ENCODE results near the gene ZNF423. TPM values are rescaled to one million over a fixed set of nuclear protein-coding genes. Genes with fewer than 3 reads are reported as not detected.

Gene ZNF423
- total RNA-seq, 3 donors from 2014 or later (not counting 1 experiment from before 2014, with no cell fraction given): not detected

DNA sequence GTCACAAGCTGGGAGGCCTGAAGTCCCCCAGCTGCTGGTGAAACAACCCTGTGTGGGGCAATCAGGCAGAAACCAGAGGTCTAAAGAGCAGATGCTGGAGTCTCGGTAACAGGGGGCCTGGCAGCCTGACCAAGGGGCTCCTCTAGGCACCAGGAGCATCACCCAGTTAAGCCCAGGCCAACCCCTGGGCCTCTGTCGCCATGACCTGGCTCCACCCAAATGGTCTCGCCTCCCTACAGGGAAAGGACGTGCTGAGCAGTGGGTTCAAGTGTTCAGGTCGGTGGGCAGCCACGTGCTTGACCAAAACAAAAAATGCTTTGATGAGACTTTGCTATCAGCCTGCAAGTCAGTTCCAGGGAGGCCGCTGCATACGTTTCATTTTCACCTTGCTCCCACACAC, 240.3 kb downstream of the ZNF423 start:
- TF ChIP-seq, protein P1, sequence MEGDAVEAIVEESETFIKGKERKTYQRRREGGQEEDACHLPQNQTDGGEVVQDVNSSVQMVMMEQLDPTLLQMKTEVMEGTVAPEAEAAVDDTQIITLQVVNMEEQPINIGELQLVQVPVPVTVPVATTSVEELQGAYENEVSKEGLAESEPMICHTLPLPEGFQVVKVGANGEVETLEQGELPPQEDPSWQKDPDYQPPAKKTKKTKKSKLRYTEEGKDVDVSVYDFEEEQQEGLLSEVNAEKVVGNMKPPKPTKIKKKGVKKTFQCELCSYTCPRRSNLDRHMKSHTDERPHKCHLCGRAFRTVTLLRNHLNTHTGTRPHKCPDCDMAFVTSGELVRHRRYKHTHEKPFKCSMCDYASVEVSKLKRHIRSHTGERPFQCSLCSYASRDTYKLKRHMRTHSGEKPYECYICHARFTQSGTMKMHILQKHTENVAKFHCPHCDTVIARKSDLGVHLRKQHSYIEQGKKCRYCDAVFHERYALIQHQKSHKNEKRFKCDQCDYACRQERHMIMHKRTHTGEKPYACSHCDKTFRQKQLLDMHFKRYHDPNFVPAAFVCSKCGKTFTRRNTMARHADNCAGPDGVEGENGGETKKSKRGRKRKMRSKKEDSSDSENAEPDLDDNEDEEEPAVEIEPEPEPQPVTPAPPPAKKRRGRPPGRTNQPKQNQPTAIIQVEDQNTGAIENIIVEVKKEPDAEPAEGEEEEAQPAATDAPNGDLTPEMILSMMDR (IDR thresholded peaks at IDR 0.05): no peak
- ATAC-seq: no peak
- Histone ChIP-seq H3K27ac (ENCODE audit: low read length) (no peak overlapping the region), H3K4me1 (ENCODE audit: control insufficient read depth, insufficient read depth, low read length) (no peaks in the 10 kb centered on the region), H3K27me3 (ENCODE audit: control insufficient read depth, insufficient read depth, low read length) (no peaks in the 10 kb centered on the region), H3K9me3 (ENCODE audit: control insufficient read depth, insufficient read depth, low read length) (no peaks in the 10 kb centered on the region), H3K4me3 (ENCODE audit: low read length) (no peak overlapping the region), H3K36me3 (ENCODE audit: control insufficient read depth, insufficient read depth, low read length) (no peaks in the 10 kb centered on the region)
- H3K4me3 Mint-ChIP-seq: no peak overlapping the region
- no peak overlapping the region for H3K27ac Mint-ChIP-seq
- no peaks in the 10 kb centered on the region for H3K4me1 Mint-ChIP-seq
- H3K36me3 Mint-ChIP-seq: no peaks in the 10 kb centered on the region
- intact Hi-C loops (cut with micrococcal nuclease): no loop called here
- DNase-seq: peak in 1 of 2 donors; percentile 7
- WGBS (ENCODE audit: insufficient coverage): 82% methylated on average over 8 of the region's 8 CpGs
- H3K9me3 Mint-ChIP-seq: no peaks in the 10 kb centered on the region
- H3K27me3 Mint-ChIP-seq (ENCODE audit: low read depth in 2 of 2): peaks cover 2 to 7% of the 10 kb centered on the region in 2 donors

DNA sequence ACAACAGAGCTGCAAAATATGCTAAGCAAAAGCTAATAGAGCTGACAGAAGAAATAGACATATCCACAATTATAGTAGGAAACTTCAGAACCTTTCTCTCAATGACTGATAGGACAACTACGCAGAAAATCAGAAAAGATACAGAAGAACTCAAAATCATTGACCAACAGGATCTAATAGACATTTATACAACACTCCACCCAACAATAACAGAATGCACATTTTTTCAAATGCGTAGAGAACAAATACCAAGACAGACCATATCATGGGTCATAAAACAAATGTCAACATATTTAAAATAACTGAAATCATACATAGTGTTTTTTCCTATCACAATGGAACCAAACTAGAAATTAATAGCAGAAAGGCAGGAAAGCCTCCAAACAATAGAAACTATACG, 244.9 kb downstream of the ZNF423 start:
- H3K4me1 ChIP-seq (ENCODE audit: control insufficient read depth, insufficient read depth, low read length): no peaks in the 10 kb centered on the region
- no peaks in the 10 kb centered on the region for H3K9me3 Mint-ChIP-seq
- no peaks in the 10 kb centered on the region for H3K27me3 ChIP-seq (ENCODE audit: control insufficient read depth, insufficient read depth, low read length)
- intact Hi-C loops (cut with micrococcal nuclease): no loop called here
- no peaks in the 10 kb centered on the region for H3K36me3 Mint-ChIP-seq
- no peaks in the 10 kb centered on the region for H3K36me3 ChIP-seq (ENCODE audit: control insufficient read depth, insufficient read depth, low read length)
- H3K9me3 ChIP-seq (ENCODE audit: control insufficient read depth, insufficient read depth, low read length): no peaks in the 10 kb centered on the region
- no peak overlapping the region for H3K4me3 Mint-ChIP-seq
- H3K27me3 Mint-ChIP-seq (ENCODE audit: low read depth in 2 of 2): peaks cover 10 to 24% of the 10 kb centered on the region in 2 donors
- TF ChIP-seq, protein P1 (IDR thresholded peaks at IDR 0.05): no peak
- no peak overlapping the region for H3K4me3 ChIP-seq (ENCODE audit: low read length)
- H3K4me1 Mint-ChIP-seq: no peaks in the 10 kb centered on the region
- no peak overlapping the region for H3K27ac ChIP-seq (ENCODE audit: low read length)
- ATAC-seq (no peak), DNase-seq (no peak)
- H3K27ac Mint-ChIP-seq: no peak overlapping the region
- WGBS (ENCODE audit: insufficient coverage): 82% methylated on average over 3 of the region's 3 CpGs

DNA sequence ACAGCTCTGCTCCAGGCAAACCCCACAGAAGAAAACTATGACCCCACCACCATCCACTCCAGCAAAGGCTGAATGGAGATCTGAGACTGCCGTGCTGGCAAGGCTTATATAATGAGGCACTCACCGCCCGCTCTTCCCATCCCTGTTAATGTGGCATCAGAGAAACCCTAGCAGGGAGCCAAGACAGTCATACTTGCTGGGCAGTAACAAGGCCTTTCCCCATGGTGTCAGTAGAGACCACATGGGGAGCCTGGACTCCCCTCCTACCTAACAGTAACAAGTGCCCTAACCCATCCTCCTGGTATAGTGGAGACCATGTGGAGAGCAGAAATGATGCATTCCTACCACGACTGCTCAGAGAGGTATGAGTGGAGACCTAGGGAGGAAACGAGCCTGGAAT, 247.1 kb downstream of the ZNF423 start:
- 92% methylated on average over 4 of the region's 5 CpGs for WGBS (ENCODE audit: insufficient coverage)
- Mint-ChIP-seq H3K27ac (no peak overlapping the region), H3K27me3 (ENCODE audit: low read depth in 2 of 2) (peaks cover 10 to 31% of the 10 kb centered on the region in 2 donors), H3K9me3 (no peaks in the 10 kb centered on the region), H3K36me3 (no peaks in the 10 kb centered on the region), H3K4me1 (no peaks in the 10 kb centered on the region), H3K4me3 (no peak overlapping the region)
- H3K9me3 ChIP-seq (ENCODE audit: control insufficient read depth, insufficient read depth, low read length): no peaks in the 10 kb centered on the region
- H3K27me3 ChIP-seq (ENCODE audit: control insufficient read depth, insufficient read depth, low read length): no peaks in the 10 kb centered on the region
- no peak overlapping the region for H3K4me3 ChIP-seq (ENCODE audit: low read length)
- no peaks in the 10 kb centered on the region for H3K4me1 ChIP-seq (ENCODE audit: control insufficient read depth, insufficient read depth, low read length)
- TF ChIP-seq, protein P1 (IDR thresholded peaks at IDR 0.05): no peak
- H3K27ac ChIP-seq (ENCODE audit: low read length): no peak overlapping the region
- intact Hi-C loops (cut with micrococcal nuclease): no loop called here
- DNase-seq: no peak
- H3K36me3 ChIP-seq (ENCODE audit: control insufficient read depth, insufficient read depth, low read length): no peaks in the 10 kb centered on the region
- ATAC-seq: no peak

DNA sequence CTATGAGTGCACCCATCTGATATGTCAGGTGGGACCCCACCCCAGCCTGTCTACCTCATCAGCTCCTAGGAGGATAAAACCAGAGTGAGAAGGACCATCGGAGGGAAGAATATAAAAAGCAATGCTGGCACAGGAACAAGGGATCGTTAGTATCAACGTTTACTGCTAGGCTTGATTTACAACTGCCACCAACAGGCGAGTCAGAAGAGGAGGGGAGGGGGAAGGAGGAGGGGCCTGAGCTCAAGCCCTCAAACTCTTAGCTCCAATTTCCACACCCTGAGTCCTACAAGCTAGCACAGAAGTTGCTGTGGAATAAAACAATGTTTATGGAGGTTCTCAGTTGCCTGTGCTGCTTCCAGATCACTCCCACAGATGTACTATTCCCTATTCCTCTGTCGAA, 247.8 kb downstream of the ZNF423 start:
- H3K27ac ChIP-seq (ENCODE audit: low read length): no peak overlapping the region
- H3K4me1 ChIP-seq (ENCODE audit: control insufficient read depth, insufficient read depth, low read length): no peaks in the 10 kb centered on the region
- Mint-ChIP-seq H3K9me3 (no peaks in the 10 kb centered on the region), H3K27ac (no peak overlapping the region), H3K27me3 (ENCODE audit: low read depth in 2 of 2) (peaks cover 10 to 31% of the 10 kb centered on the region in 2 donors), H3K4me3 (no peak overlapping the region), H3K36me3 (no peaks in the 10 kb centered on the region), H3K4me1 (no peaks in the 10 kb centered on the region)
- no peak overlapping the region for H3K4me3 ChIP-seq (ENCODE audit: low read length)
- H3K36me3 ChIP-seq (ENCODE audit: control insufficient read depth, insufficient read depth, low read length): no peaks in the 10 kb centered on the region
- no peak for DNase-seq
- WGBS (ENCODE audit: insufficient coverage): 7% methylated on average over 3 of the region's 5 CpGs
- ATAC-seq: no peak
- no peaks in the 10 kb centered on the region for H3K9me3 ChIP-seq (ENCODE audit: control insufficient read depth, insufficient read depth, low read length)
- no peaks in the 10 kb centered on the region for H3K27me3 ChIP-seq (ENCODE audit: control insufficient read depth, insufficient read depth, low read length)
- intact Hi-C loops (cut with micrococcal nuclease): no loop called here
- TF ChIP-seq, protein P1 (IDR thresholded peaks at IDR 0.05): no peak
